ENCODE data around the gene OSBPL1A.
"Not testable (repeated sequence)": the region's sequence is repeated elsewhere in the genome, so short reads cannot be mapped to it uniquely, and the experiment has no call there.

OSBPL1A gene

GRCh38 chr18:24397131-24397693 is 412 bp downstream of the OSBPL1A start:
- DNase-seq (ENCODE audit: low read depth, low spot score) = no peak

GRCh38 chr18:24396082-24396633 is 1.5 kb downstream of the OSBPL1A start:
- DNase-seq (ENCODE audit: low read depth, low spot score) = no peak

GRCh38 chr18:24395049-24395795 is 2.4 kb downstream of the OSBPL1A start:
- DNase-seq (ENCODE audit: low read depth, low spot score) = no peak

- no peak for DNase-seq (ENCODE audit: low read depth, low spot score)
These were observed 8.7 kb downstream of the OSBPL1A start for GRCh38 chr18:24388957-24389356.

- no peak for DNase-seq (ENCODE audit: low read depth, low spot score)
These were observed 10.9 kb downstream of the OSBPL1A start for GRCh38 chr18:24386681-24387080.

- DNase-seq (ENCODE audit: low read depth, low spot score) = no peak
These were observed 16.5 kb downstream of the OSBPL1A start for GRCh38 chr18:24381126-24381525.

GRCh38 chr18:24380163-24380747 is 17.4 kb downstream of the OSBPL1A start:
- no peak for DNase-seq (ENCODE audit: low read depth, low spot score)

- no peak for DNase-seq (ENCODE audit: low read depth, low spot score)
These were observed 19.0 kb downstream of the OSBPL1A start for GRCh38 chr18:24378598-24378997.

GRCh38 chr18:24376531-24376930 is 21.1 kb downstream of the OSBPL1A start:
- not testable (repeated sequence) for DNase-seq (ENCODE audit: low read depth, low spot score)

- DNase-seq (ENCODE audit: low read depth, low spot score) = no peak
These were observed 24.3 kb downstream of the OSBPL1A start for GRCh38 chr18:24373328-24373727.

GRCh38 chr18:24372279-24372872 is 25.2 kb downstream of the OSBPL1A start:
- no peak for DNase-seq (ENCODE audit: low read depth, low spot score)

- no peak for DNase-seq (ENCODE audit: low read depth, low spot score)
These were observed 27.5 kb downstream of the OSBPL1A start for GRCh38 chr18:24370120-24370519.

GRCh38 chr18:24369426-24369825 is 28.2 kb downstream of the OSBPL1A start:
- DNase-seq (ENCODE audit: low read depth, low spot score) = no peak

- DNase-seq (ENCODE audit: low read depth, low spot score) = no peak
These were observed 28.9 kb downstream of the OSBPL1A start for GRCh38 chr18:24368749-24369148.

- DNase-seq (ENCODE audit: low read depth, low spot score) = no peak
These were observed 31.3 kb downstream of the OSBPL1A start for GRCh38 chr18:24366328-24366727.

GRCh38 chr18:24364177-24364576 is 33.4 kb downstream of the OSBPL1A start:
- DNase-seq (ENCODE audit: low read depth, low spot score) = no peak

GRCh38 chr18:24362757-24363156 is 34.9 kb downstream of the OSBPL1A start:
- no peak for DNase-seq (ENCODE audit: low read depth, low spot score)

- DNase-seq (ENCODE audit: low read depth, low spot score) = not testable (repeated sequence)
These were observed 37.7 kb downstream of the OSBPL1A start for GRCh38 chr18:24359787-24360530.

GRCh38 chr18:24354278-24354677 is 43.3 kb downstream of the OSBPL1A start:
- DNase-seq (ENCODE audit: low read depth, low spot score) = no peak

GRCh38 chr18:24346254-24346653 is 51.4 kb downstream of the OSBPL1A start:
- DNase-seq (ENCODE audit: low read depth, low spot score) = no peak

- DNase-seq (ENCODE audit: low read depth, low spot score) = no peak
These were observed 53.1 kb downstream of the OSBPL1A start for GRCh38 chr18:24344509-24344908.

GRCh38 chr18:24342347-24342746 is 55.3 kb downstream of the OSBPL1A start:
- DNase-seq (ENCODE audit: low read depth, low spot score) = no peak
